GM19043 (cell line): Measurements from ENCODE around the gene WNK2.

Experiments
- ATAC-seq: cut with Tn5 transposase; IDR thresholded peaks from one replicate; pipeline ENCODE4 v1.9.1; 2021; ENCODE audit warnings: low read depth; ENCODE audit not compliant: unreplicated experiment

The WNK2 gene

GRCh38 chr9:93261735-93262523 lies 78.0 kb downstream of the WNK2 start:
- no peak for ATAC-seq

DNA sequence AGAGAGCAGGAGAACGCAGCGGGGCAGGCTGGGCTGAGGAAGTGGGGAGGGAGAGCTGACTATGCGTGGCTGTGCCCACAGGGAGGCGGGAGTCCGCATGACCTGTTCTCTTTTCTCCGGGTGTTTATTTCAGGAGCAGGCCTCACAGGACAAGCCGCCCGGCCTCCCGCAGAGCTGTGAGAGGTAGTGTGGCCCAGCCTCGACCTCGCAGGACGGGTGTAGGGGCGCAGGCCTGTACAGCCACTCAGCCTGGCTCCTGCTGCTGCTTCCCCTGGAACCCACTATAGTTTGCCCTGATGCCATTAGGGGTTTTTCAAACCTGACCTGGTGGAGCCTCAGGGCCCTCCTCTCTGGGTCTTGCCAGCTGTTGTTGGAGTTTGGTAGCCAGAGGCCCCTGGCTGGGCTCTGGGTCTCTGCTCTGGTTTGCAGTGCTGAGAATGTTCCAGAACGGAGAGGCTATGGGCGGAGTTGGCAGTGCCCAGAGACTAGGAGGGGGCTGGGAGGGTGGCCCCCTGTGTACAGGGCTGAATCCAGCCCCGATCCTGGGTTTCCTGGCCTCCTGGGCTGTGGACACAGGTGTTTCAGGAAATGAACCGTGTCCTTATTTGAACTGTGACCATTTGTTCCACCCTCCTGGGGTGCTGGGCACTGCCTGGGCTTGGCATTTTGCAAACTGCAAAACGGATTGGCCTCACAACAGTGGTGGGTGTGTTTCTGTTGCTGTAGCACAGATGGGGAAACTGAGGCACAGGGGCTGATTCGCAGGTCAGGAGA lies 78.8 kb downstream of the WNK2 start:
- ATAC-seq, result no peak

- ATAC-seq, result no peak
Measured at GRCh38 chr9:93263334-93264229, 79.6 kb downstream of the WNK2 start.

DNA sequence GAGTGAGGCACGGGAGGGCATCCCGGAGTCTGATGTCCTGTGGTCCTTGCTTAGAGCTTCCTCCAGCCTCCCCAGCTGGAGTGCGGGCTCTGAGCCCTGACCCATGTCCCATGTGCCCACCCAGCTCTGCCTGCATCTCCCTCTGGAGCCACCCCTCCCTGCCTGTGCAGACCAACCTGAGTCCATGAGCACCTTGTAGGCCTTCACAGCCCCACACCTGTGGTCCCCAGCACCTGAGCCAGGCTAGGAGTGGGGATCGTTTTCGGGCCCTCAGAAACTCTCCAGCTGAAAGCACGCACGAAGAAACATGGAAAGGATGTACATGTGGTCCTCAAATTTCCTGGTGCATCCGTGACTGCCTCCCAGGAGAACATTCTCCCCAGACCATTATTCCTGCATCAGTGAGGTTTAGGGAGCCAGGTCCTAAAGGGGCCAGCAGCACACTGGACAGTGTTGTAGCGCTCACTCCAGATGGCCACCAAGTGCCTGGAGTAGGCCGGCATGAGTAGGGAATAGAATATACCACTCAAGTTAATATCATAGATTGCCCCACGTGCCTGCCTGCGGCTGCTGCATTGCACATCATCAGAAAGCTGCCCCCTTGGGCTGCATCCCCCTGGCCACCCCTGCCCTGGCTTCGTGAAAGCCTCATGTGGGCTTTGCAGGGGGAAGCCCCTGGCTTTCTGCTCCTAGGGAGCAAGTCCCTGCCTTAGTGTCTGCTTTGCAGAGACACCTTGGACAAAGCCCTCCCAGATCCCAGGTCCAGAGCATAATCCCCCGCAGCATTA lies 80.6 kb downstream of the WNK2 start:
- no peak for ATAC-seq

DNA sequence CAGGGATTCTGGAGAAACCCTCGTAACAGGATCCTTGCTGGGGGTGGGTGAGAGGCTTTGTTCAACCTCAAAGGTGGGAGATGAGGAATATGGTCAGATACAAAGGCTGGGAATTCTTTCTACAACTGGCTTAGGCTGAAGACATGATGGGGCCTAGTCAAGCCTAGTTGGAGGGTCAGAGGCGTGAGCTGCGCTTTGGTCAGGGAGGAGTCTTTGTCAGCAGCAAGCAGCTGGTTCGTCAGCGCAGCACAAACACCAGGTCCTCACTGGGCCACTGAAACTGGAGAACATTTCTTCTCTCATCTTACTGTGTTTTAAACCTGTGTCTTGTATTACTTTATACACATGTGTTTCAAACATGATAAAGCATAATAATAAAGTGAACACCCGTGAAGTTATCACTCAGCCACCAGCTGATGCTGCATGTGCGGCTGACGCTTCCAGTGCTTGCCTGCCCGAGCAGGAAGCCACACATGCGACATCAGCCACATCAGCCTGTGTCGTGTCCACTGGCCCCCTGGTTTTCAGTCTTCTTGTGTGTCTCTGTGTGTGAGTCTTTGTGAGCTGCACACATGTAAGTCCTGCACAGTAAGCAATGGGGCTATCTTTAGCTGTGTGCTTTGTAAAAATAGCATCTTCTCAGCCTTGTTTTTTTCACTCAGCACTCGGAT lies 81.5 kb downstream of the WNK2 start:
- no peak for ATAC-seq

GRCh38 chr9:93265972-93266371 lies 82.0 kb downstream of the WNK2 start:
- ATAC-seq, result no peak

- ATAC-seq, result no peak
Measured at GRCh38 chr9:93266521-93267001, 82.6 kb downstream of the WNK2 start.

GRCh38 chr9:93267091-93267541 lies 83.2 kb downstream of the WNK2 start:
- no peak for ATAC-seq

- no peak for ATAC-seq
Measured at GRCh38 chr9:93267681-93268505, 84.0 kb downstream of the WNK2 start.

- no peak for ATAC-seq
Measured at GRCh38 chr9:93268551-93269314, 84.8 kb downstream of the WNK2 start.

DNA sequence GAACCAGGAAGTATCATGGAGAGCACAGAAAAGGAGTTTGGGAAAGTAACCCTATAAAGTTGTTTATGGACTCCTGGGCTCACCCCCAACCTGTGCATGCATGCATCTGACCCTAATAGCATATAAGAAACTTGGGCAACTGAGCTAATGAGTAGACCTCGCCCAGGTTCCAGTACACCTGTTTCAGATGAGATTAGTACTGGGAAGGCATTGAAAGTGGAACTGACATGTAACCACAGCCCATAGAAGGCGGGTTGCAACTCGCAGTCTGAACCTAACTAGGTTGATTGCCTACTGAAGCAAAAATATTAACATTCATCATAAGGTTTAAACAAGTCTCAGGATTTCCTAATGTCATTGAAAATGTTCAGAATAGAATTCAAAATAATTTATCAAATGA lies 87.0 kb downstream of the WNK2 start:
- ATAC-seq, result no peak

- no peak for ATAC-seq
Measured at GRCh38 chr9:93276973-93277372, 93.0 kb downstream of the WNK2 start.

DNA sequence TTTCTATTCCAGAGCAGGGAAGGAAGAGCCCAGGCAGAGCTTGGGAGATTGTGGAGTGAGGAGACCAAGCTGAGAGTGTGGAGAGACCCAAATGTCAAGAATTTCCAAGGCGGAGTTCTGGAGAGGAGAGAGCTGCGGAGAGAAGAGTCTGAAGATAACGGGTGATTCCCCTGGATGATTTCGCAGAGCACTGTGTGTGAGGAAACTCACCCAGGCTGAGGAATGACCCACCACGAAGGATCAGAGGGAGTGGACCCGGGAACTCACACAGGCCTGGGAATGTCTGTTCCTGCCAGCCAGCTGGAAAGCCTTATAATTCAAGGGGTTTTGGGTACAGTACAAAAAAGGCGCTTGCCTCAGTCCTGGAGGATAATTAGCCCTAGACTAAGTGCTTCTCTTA lies 94.2 kb downstream of the WNK2 start:
- no peak for ATAC-seq

GRCh38 chr9:93280661-93281259 lies 96.8 kb downstream of the WNK2 start:
- ATAC-seq, result no peak

DNA sequence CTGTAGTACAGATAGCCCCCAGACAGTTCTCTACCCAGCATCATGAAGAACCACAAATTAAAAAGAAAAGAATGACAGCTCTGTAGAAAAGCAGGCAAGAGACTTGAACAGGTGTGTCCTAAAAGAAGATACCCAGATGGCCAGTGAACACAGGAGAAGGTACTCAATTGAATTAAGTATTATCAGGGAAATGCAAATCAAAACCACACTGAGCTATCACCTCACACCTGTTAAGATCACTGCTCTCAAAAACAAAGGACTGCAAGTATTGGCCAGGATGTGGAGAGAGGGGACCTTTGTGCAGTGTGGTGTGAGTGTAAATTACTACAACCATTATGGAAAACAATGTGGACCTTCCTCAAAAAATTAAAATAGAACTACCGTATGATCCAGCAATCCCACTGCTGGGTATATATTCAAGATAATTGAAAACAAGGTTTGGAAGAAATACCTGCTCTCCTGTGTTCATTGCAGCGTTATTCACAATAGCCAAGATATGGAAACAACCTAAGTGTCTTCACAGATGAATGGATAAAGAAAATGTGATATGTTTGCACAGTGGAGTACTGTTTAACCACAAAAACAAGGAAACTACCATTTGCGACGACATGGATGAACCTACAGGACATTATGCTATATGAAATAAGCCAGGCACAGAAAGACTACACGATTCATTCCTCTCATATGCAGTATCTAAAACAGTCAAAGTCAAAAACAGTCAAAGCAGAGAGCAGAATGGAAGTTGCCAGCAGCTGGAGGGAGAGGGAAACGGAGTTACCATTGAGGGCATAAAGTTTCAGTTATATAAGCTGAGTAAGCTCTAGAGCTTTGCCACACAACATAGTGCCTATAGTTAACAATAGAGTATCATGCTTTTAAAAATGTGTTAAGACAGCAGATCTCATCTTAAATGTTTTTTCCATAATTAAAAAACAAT lies 102.6 kb downstream of the WNK2 start:
- no peak for ATAC-seq

GRCh38 chr9:93287189-93287552 lies 103.2 kb downstream of the WNK2 start:
- ATAC-seq, result no peak
